Astrocyte of the spinal cord (primary cell): ENCODE data around the gene MEOX1.
"Not testable (repeated sequence)": the region's sequence is repeated elsewhere in the genome, so short reads cannot be mapped to it uniquely, and the experiment has no call there.

ENCODE experiments used
- DNase-seq: peaks from one replicate; pipeline ENCODE4 v3.0.0; 2011; ENCODE audit warnings: low read depth, low spot score
- H3K4me3 ChIP-seq: 2 replicates; pipeline ENCODE4 v1.5.1; 2011; ENCODE audit warnings: low read depth, mild to moderate bottlenecking, low read length, moderate library complexity
- in situ Hi-C: cut with HindIII; loops from 2 replicates; pipeline ENCODE4 v1.10.0; 2017; ENCODE audit warnings: low sequenced_read_pairs
- TF ChIP-seq, protein P1 (sequence below): IDR thresholded peaks from 2 replicates; pipeline ENCODE4 v1.5.1; 2012; ENCODE audit warnings: low read depth, mild to moderate bottlenecking, low read length, inconsistent platforms

The MEOX1 gene

DNA sequence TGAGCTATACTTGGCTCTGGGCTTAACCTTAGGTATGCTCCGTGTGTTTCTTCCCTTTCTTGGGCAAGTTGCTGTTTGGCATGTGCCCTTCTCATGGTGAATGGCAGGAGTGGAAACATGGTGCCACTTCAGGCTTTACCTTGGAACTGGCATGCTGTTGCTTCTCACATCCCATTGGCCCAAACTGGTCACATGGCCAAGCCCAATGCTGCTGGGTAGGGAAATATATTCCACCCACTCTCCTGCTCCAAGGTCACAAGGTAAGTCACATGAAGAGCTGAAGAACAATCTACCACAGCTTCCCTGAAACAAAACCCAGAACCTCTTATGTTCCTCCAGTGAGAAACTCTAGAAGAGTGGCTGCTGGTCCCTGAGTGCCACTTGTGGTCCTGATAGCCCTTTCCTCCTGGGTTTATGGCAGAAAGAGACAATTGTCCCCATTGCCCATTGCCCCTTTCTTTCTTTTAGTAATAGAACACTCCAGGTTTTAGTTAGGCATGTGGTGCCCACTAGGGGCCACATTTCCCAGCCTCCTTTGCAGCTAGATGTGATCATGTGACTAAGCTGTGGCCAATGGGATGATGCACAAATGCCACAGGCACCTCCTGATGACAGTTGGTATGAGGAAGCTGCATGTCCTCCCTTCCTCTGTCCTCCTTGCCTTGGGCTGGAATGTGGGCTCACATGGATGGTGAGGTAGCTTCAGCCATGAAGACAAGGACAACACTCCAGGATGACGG lies 50.3 kb downstream of the MEOX1 start:
- H3K4me3 ChIP-seq = no peak overlapping the region
- no peak for DNase-seq
- TF ChIP-seq, protein P1, sequence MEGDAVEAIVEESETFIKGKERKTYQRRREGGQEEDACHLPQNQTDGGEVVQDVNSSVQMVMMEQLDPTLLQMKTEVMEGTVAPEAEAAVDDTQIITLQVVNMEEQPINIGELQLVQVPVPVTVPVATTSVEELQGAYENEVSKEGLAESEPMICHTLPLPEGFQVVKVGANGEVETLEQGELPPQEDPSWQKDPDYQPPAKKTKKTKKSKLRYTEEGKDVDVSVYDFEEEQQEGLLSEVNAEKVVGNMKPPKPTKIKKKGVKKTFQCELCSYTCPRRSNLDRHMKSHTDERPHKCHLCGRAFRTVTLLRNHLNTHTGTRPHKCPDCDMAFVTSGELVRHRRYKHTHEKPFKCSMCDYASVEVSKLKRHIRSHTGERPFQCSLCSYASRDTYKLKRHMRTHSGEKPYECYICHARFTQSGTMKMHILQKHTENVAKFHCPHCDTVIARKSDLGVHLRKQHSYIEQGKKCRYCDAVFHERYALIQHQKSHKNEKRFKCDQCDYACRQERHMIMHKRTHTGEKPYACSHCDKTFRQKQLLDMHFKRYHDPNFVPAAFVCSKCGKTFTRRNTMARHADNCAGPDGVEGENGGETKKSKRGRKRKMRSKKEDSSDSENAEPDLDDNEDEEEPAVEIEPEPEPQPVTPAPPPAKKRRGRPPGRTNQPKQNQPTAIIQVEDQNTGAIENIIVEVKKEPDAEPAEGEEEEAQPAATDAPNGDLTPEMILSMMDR = no peak
- in situ Hi-C loops = no loop called here

- H3K4me3 ChIP-seq = no peak overlapping the region
- in situ Hi-C loops = no loop called here
- no peak for DNase-seq
- TF ChIP-seq, protein P1 = no peak
These were observed 51.9 kb downstream of the MEOX1 start for GRCh38 chr17:43609613-43610385.

DNA sequence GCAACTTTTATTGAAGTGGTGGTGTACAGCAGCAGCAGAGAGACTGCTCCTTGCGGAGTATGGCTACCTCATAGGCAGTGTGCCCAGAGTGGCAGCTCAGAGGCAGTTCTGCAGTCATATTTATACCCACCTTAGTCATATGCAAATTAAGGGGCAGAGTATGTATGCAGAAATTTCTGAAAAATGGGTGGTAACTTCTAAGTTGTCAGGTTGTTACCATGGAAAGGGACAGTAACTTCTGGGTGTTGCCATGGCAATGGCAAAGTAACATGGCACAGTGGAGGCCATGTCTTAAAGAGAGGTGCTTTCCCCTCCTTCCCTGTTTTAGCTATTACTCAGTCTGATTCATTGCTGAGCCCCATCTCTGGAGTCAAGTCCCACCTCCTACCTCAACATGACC lies 53.4 kb downstream of the MEOX1 start:
- in situ Hi-C loops = no loop called here
- TF ChIP-seq, protein P1 = no peak

DNA sequence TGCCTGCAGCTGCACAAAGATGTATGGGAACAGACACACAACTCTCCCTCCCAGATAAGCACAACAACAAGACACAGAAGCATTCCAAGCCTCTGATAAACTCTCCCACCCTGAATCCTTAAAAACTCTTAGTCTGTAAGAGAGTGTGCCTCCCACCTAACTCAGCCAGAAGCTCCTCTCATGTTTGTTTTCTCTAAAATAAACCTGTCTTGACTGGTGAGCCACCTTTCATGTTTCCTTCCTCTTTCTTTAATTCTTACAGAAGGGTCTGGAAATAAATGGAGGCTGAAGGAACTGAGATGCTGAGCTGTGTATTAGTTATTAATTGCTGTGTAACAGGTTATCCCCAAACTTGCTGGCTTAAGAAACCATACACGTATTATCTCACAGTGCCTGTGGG lies 57.2 kb downstream of the MEOX1 start:
- in situ Hi-C loops = no loop called here
- no peak for DNase-seq
- TF ChIP-seq, protein P1 = no peak
- H3K4me3 ChIP-seq = no peak overlapping the region

More for the DNA sequence above, 53.4 kb downstream of the MEOX1 start:
- no peak for DNase-seq
- H3K4me3 ChIP-seq = no peak overlapping the region

GRCh38 chr17:43603321-43603720 lies 58.4 kb downstream of the MEOX1 start:
- in situ Hi-C loops = no loop called here

DNA sequence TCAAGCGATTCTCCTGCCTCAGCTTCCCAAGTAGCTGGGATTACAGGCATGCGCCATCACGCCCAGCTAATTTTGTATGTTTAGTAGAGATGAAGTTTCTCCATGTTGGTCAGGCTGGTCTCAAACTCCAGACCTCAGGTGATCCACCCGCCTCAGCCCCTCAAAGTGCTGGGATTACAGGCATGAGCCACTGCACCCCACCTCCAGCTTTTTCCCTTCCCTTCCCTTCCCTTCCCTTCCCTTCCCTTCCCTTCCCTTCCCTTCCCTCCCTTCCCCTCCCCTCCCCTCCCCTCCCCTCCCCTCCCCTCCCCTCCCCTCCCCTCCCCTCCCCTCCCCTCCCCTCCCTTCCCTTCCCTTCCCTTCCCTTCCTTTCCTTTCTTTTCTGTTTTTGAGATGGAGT lies 59.2 kb downstream of the MEOX1 start:
- in situ Hi-C loops, DNase-seq, H3K4me3 ChIP-seq: not testable (repeated sequence)

More at GRCh38 chr17:43603321-43603720, 58.4 kb downstream of the MEOX1 start:
- H3K4me3 ChIP-seq = no peak overlapping the region
- TF ChIP-seq, protein P1 = no peak
- DNase-seq = no peak
